H9 (cell line): ENCODE data around the gene KLRD1. TPM values are rescaled to one million over a fixed set of nuclear protein-coding genes. Genes with fewer than 3 reads are reported as not detected.

ENCODE experiments used
- DNase-seq: peaks from one replicate; pipeline ENCODE4 v3.0.0-alpha.2; 2017
- H2AFZ ChIP-seq: one replicate; pipeline ENCODE4 v1.6.1; 2013; ENCODE audit warnings: mild to moderate bottlenecking, low read length, control low read depth, moderate library complexity
- H2AK5ac ChIP-seq: 2 replicates; pipeline ENCODE4 v1.6.1; 2013; ENCODE audit warnings: low read length, control low read depth, mixed read lengths; ENCODE audit not compliant: insufficient read length
- H2BK120ac ChIP-seq: one replicate; pipeline ENCODE4 v1.6.1; 2013; ENCODE audit warnings: low read depth, mild to moderate bottlenecking, low read length, control low read depth, inconsistent platforms; ENCODE audit not compliant: poor library complexity, severe bottlenecking
- H2BK12ac ChIP-seq: 2 replicates; pipeline ENCODE4 v1.6.1; 2013; ENCODE audit warnings: low read length, control low read depth, mixed read lengths, low read depth; ENCODE audit not compliant: insufficient read length
- H2BK15ac ChIP-seq: 2 replicates; pipeline ENCODE4 v1.6.1; 2013; ENCODE audit warnings: low read depth, low read length, control low read depth
- H2BK20ac ChIP-seq: one replicate; pipeline ENCODE4 v1.6.1; 2013; ENCODE audit warnings: low read depth, mild to moderate bottlenecking, low read length, control low read depth, inconsistent platforms; ENCODE audit not compliant: poor library complexity, severe bottlenecking
- H2BK5ac ChIP-seq: 2 replicates; pipeline ENCODE4 v1.6.1; 2013; ENCODE audit warnings: low read length, control low read depth, mixed read lengths; ENCODE audit not compliant: insufficient read length
- H3K14ac ChIP-seq: 2 replicates; pipeline ENCODE4 v1.6.1; 2013; ENCODE audit warnings: low read length, control low read depth; ENCODE audit not compliant: insufficient read depth
- H3K18ac ChIP-seq: 2 replicates; pipeline ENCODE4 v1.6.1; 2013; ENCODE audit warnings: low read depth, mild to moderate bottlenecking, mixed read lengths, low read length, control low read depth; ENCODE audit not compliant: insufficient read length
- H3K23ac ChIP-seq: 2 replicates; pipeline ENCODE4 v1.6.1; 2013; ENCODE audit warnings: low read length, control low read depth, mixed read lengths, low read depth; ENCODE audit not compliant: insufficient read length
- H3K23me2 ChIP-seq: 2 replicates; pipeline ENCODE4 v1.6.1; 2013; ENCODE audit warnings: low read depth, mild to moderate bottlenecking, mixed read lengths, low read length, control low read depth; ENCODE audit not compliant: insufficient read length, poor library complexity, severe bottlenecking
- H3K27ac ChIP-seq: 2 replicates; pipeline ENCODE4 v1.5.1; 2013; ENCODE audit warnings: low read length, control low read depth, mixed read lengths, low read depth; ENCODE audit not compliant: insufficient read length
- H3K27me3 ChIP-seq: 2 replicates; pipeline ENCODE4 v1.6.1; 2013; ENCODE audit warnings: low read length, control low read depth, inconsistent platforms; ENCODE audit not compliant: insufficient read depth
- H3K4ac ChIP-seq: 2 replicates; pipeline ENCODE4 v1.6.1; 2013; ENCODE audit warnings: low read depth, mild to moderate bottlenecking, control low read depth, inconsistent platforms, low read length, moderate library complexity
- H3K4me1 ChIP-seq: 2 replicates; pipeline ENCODE4 v1.6.1; 2013; ENCODE audit warnings: low read length, control low read depth, inconsistent platforms; ENCODE audit not compliant: insufficient read depth
- H3K4me2 ChIP-seq: 2 replicates; pipeline ENCODE4 v1.6.1; 2013; ENCODE audit warnings: low read length, control low read depth, mixed read lengths; ENCODE audit not compliant: insufficient read length, insufficient read depth
- H3K56ac ChIP-seq: 2 replicates; pipeline ENCODE4 v1.6.1; 2013; ENCODE audit warnings: low read depth, mild to moderate bottlenecking, mixed read lengths, low read length, control low read depth; ENCODE audit not compliant: insufficient read length
- H3K79me1 ChIP-seq: 2 replicates; pipeline ENCODE4 v1.6.1; 2013; ENCODE audit warnings: low read depth, mild to moderate bottlenecking, moderate library complexity, low read length, control low read depth, inconsistent platforms; ENCODE audit not compliant: insufficient read depth, poor library complexity, severe bottlenecking
- H3K79me2 ChIP-seq: 2 replicates; pipeline ENCODE4 v1.6.1; 2013; ENCODE audit warnings: low read length, control low read depth, inconsistent platforms; ENCODE audit not compliant: insufficient read depth
- H3K9ac ChIP-seq: 2 replicates; pipeline ENCODE4 v1.6.1; 2013; ENCODE audit warnings: low read length, control low read depth, mixed read lengths; ENCODE audit not compliant: insufficient read length; ENCODE audit errors: extremely low read depth
- H3K9me3 ChIP-seq: one replicate; pipeline ENCODE4 v1.6.1; 2013; ENCODE audit warnings: low read depth, low read length, inconsistent platforms; ENCODE audit not compliant: control insufficient read depth
- H3T11ph ChIP-seq: one replicate; pipeline ENCODE4 v1.6.1; 2013; ENCODE audit warnings: mild to moderate bottlenecking, low read length, control low read depth, inconsistent platforms
- H4K20me1 ChIP-seq: one replicate; pipeline ENCODE4 v1.6.1; 2013; ENCODE audit not compliant: control insufficient read depth, insufficient read length, insufficient read depth
- H4K5ac ChIP-seq: 2 replicates; pipeline ENCODE4 v1.6.1; 2013; ENCODE audit warnings: low read depth, mild to moderate bottlenecking, mixed read lengths, low read length, control low read depth; ENCODE audit not compliant: insufficient read length
- H4K8ac ChIP-seq: replicated peaks from 2 replicates; pipeline ENCODE4 v1.6.1; 2013; ENCODE audit warnings: low read length, control low read depth, mixed read lengths, low read depth; ENCODE audit not compliant: insufficient read length
- H4K91ac ChIP-seq: 2 replicates; pipeline ENCODE4 v1.6.1; 2013; ENCODE audit warnings: low read depth, mild to moderate bottlenecking, moderate library complexity, mixed read lengths, low read length, control low read depth; ENCODE audit not compliant: insufficient read length
- H3K27ac Mint-ChIP-seq, 3 experiments: 2 replicates in 2 of 3; 3 replicates in 1 of 3; pipeline ENCODE4 v1.8.0; 2020 to 2021; ENCODE audit warnings: mixed read lengths in 3 of 3, mild to moderate bottlenecking in 1 of 3, moderate library complexity in 1 of 3
- H3K27me3 Mint-ChIP-seq: 2 replicates; pipeline ENCODE4 v1.8.0; 2021; ENCODE audit warnings: low read depth, mild to moderate bottlenecking, moderate library complexity, mixed read lengths
- H3K36me3 Mint-ChIP-seq, 3 experiments: 2 replicates in 2 of 3; 3 replicates in 1 of 3; pipeline ENCODE4 v1.8.0; 2020 to 2021; ENCODE audit warnings: low read depth in 3 of 3, mixed read lengths in 3 of 3; ENCODE audit not compliant: insufficient read depth in 1 of 3
- H3K4me1 Mint-ChIP-seq, 2 experiments: 2 replicates each; pipeline ENCODE4 v1.8.0; 2020; ENCODE audit warnings: mixed read lengths in 2 of 2
- H3K4me3 Mint-ChIP-seq, 2 experiments: 2 replicates in 1 of 2; 3 replicates in 1 of 2; pipeline ENCODE4 v1.8.0; 2020 to 2021; ENCODE audit warnings: mild to moderate bottlenecking in 2 of 2, mixed read lengths in 2 of 2, moderate library complexity in 1 of 2
- H3K9me3 Mint-ChIP-seq, 2 experiments: 2 replicates in 1 of 2; 3 replicates in 1 of 2; pipeline ENCODE4 v1.8.0; 2020; ENCODE audit warnings: mild to moderate bottlenecking in 2 of 2, mixed read lengths in 2 of 2, moderate library complexity in 1 of 2
- CTCF ChIP-seq: fragments of 200-600 bp; sonication (generic); conservative IDR thresholded peaks from 3 replicates; pipeline ENCODE4 v1.8.0; 2021; ENCODE audit warnings: antibody characterized with exemption, mild to moderate bottlenecking
- WGBS: extraction: QIAGEN DNeasy Blood & Tissue Kit; methylation state at CpG from one replicate; pipeline ENCODE4 v1.1.7; 2013; ENCODE audit warnings: missing lambda C conversion rate, low lambda C conversion rate, mixed read lengths; ENCODE audit not compliant: insufficient read length; ENCODE audit errors: extremely low coverage; 5-methylcytosine and 5-hydroxymethylcytosine counted together
- total RNA-seq: library from RNA; stranded (reverse); gene quantifications from 2 replicates; pipeline ENCODE4 v1.2.1, GENCODE V29; 2021

Gene KLRD1
- total RNA-seq, 1 experiment from 2014 or later = not detected

- Histone ChIP-seq H3K9me3 (no peaks in the 10 kb centered on the region), H4K20me1 (no peaks in the 10 kb centered on the region), H3K4me1 (no peaks in the 10 kb centered on the region), H3K23me2 (no peaks in the 10 kb centered on the region), H2AFZ (no peak overlapping the region), H3K9ac (no peak overlapping the region), H3K27me3 (no peaks in the 10 kb centered on the region), H3K14ac (no peak overlapping the region), H4K91ac (no peak overlapping the region), H3K79me2 (no peaks in the 10 kb centered on the region), H3K4ac (no peak overlapping the region), H3K56ac (no peak overlapping the region), H3K23ac (no peak overlapping the region), H2BK20ac (no peak overlapping the region), H3K18ac (no peak overlapping the region), H3K79me1 (no peaks in the 10 kb centered on the region), H3K27ac (no peak overlapping the region), H2BK15ac (no peak overlapping the region), H3T11ph (no peak overlapping the region), H4K8ac (no peak overlapping the region), H4K5ac (no peak overlapping the region), H3K4me2 (no peak overlapping the region), H2AK5ac (no peak overlapping the region), H2BK120ac (no peak overlapping the region), H2BK12ac (no peak overlapping the region), H2BK5ac (no peak overlapping the region)
- TF ChIP-seq CTCF = no peak
- Mint-ChIP-seq H3K27me3 (no peaks in the 10 kb centered on the region), H3K27ac (no peak overlapping the region), H3K4me3 (no peak overlapping the region), H3K9me3 (no peaks in the 10 kb centered on the region), H3K4me1 (no peaks in the 10 kb centered on the region), H3K36me3 (no peaks in the 10 kb centered on the region)
- WGBS = no CpG with 5 or more reads among the region's 4 CpGs
- no peak for DNase-seq
These were observed 14.5 kb upstream of the KLRD1 start for GRCh38 chr12:10293151-10293550.
